OCI-LY1 (cell line): Measurements from ENCODE around the gene ACBD3.

ENCODE experiments used
- CTCF ChIP-seq: fragments of 200-600 bp; sonication (generic), shearing (Covaris generic); IDR thresholded peaks from 2 replicates; pipeline ENCODE4 v1.5.1; 2017; ENCODE audit warnings: mild to moderate bottlenecking, antibody characterized with exemption, low read length, moderate library complexity, mixed read lengths
- EZH2 ChIP-seq: fragments of 200-600 bp; sonication (generic), shearing (Covaris generic); IDR thresholded peaks from 2 replicates; pipeline ENCODE4 v1.8.0; 2017; ENCODE audit warnings: borderline replicate concordance, mixed run types, mild to moderate bottlenecking, antibody characterized with exemption, low read length, moderate library complexity, mixed read lengths

- TF ChIP-seq CTCF, result no peak
- no peak for TF ChIP-seq EZH2
These were observed 31.9 kb downstream of the ACBD3 start for GRCh38 chr1:226154593-226154992.
